IMR-90 (cell line): Measurements from ENCODE around the gene CACNA1G. TPM values are rescaled to one million over a fixed set of nuclear protein-coding genes. Genes with fewer than 3 reads are reported as not detected.
A peak's percentile ranks its signal among the peaks of the same experiment; 100 is the strongest.

ENCODE experiments used
- ATAC-seq: fragments of 200-7000 bp; cut with Tn5 transposase; 2 replicates; pipeline ENCODE4 v1.9.1; 2020; ENCODE audit warnings: low read depth, mild to moderate bottlenecking, moderate library complexity
- BruUV-seq: library from RNA; stranded (reverse); fragments of 400-500 nt; replicated peaks from 2 replicates; lab custom pipeline; 2021; lab: Mats Ljungman, UMichigan
- CTCF ChIA-PET: fragments of 300-600 bp; formaldehyde crosslinking; extraction: SDS; loops from one replicate; lab custom pipeline; 2021; ENCODE audit warnings: antibody characterized with exemption; lab: Yijun Ruan, JAX
- POLR2A ChIA-PET: fragments of 300-600 bp; sonication (Branson Sonifier 250); formaldehyde crosslinking; loops from one replicate; lab custom pipeline; 2022; ENCODE audit warnings: antibody characterized with exemption; ENCODE audit not compliant: unreplicated experiment; lab: Charles Lee
- DNase-seq: peaks from one replicate; pipeline ENCODE4 v3.0.0; 2013
- H2AFZ ChIP-seq: replicated peaks from 2 replicates; pipeline ENCODE3; 2013; ENCODE audit warnings: low read length, mild to moderate bottlenecking; ENCODE audit not compliant: poor library complexity
- H2AK5ac ChIP-seq: 2 replicates; pipeline ENCODE4 v1.6.1; 2013; ENCODE audit warnings: low read depth, low read length, inconsistent platforms
- H2AK9ac ChIP-seq: replicated peaks from 2 replicates; pipeline ENCODE3; 2013; ENCODE audit warnings: mild to moderate bottlenecking, low read depth, low read length, moderate library complexity; ENCODE audit not compliant: poor library complexity
- H2BK120ac ChIP-seq: 2 replicates; pipeline ENCODE4 v1.6.1; 2013; ENCODE audit warnings: low read depth, low read length, inconsistent platforms
- H2BK15ac ChIP-seq: 3 replicates; pipeline ENCODE4 v1.6.1; 2013; ENCODE audit warnings: low read depth, low read length, inconsistent platforms
- H2BK20ac ChIP-seq: 2 replicates; pipeline ENCODE4 v1.6.1; 2013; ENCODE audit warnings: low read depth, mild to moderate bottlenecking, inconsistent platforms, low read length, moderate library complexity
- H2BK5ac ChIP-seq: 2 replicates; pipeline ENCODE4 v1.6.1; 2013; ENCODE audit warnings: mild to moderate bottlenecking, low read depth, low read length, inconsistent platforms; ENCODE audit not compliant: poor library complexity, severe bottlenecking
- H3K14ac ChIP-seq: replicated peaks from 2 replicates; pipeline ENCODE4 v1.6.1; 2013; ENCODE audit warnings: low read depth, low read length, inconsistent platforms
- H3K18ac ChIP-seq: 2 replicates; pipeline ENCODE4 v1.6.1; 2013; ENCODE audit warnings: low read depth, low read length, control low read depth
- H3K23ac ChIP-seq: 2 replicates; pipeline ENCODE4 v1.6.1; 2013; ENCODE audit warnings: low read depth, low read length, inconsistent platforms
- H3K27ac ChIP-seq: 2 replicates; pipeline ENCODE4 v1.5.1; 2013; ENCODE audit warnings: mild to moderate bottlenecking, control low read depth, low read length; ENCODE audit not compliant: insufficient read depth
- H3K27me3 ChIP-seq: 2 replicates; pipeline ENCODE4 v1.6.1; 2013; ENCODE audit warnings: low read length; ENCODE audit not compliant: control insufficient read depth, insufficient read depth
- H3K36me3 ChIP-seq: 2 replicates; pipeline ENCODE4 v1.6.1; 2013; ENCODE audit warnings: low read length, mixed read lengths; ENCODE audit not compliant: control insufficient read depth, insufficient read depth
- H3K4ac ChIP-seq: 2 replicates; pipeline ENCODE4 v1.6.1; 2013; ENCODE audit warnings: low read depth, low read length, inconsistent platforms
- H3K4me1 ChIP-seq: 2 replicates; pipeline ENCODE4 v1.6.1; 2013; ENCODE audit warnings: low read length, mixed read lengths; ENCODE audit not compliant: control insufficient read depth, insufficient read depth
- H3K4me2 ChIP-seq: 2 replicates; pipeline ENCODE4 v1.6.1; 2013; ENCODE audit warnings: low read depth, mild to moderate bottlenecking, control low read depth, low read length, moderate library complexity
- H3K4me3 ChIP-seq: 2 replicates; pipeline ENCODE4 v1.5.1; 2013; ENCODE audit warnings: low read depth, mild to moderate bottlenecking, control low read depth, low read length, moderate library complexity; ENCODE audit not compliant: insufficient read depth
- H3K56ac ChIP-seq: 2 replicates; pipeline ENCODE4 v1.6.1; 2013; ENCODE audit warnings: low read length, inconsistent platforms; ENCODE audit not compliant: insufficient read depth; ENCODE audit errors: extremely low read depth
- H3K79me1 ChIP-seq, 2 experiments: 2 replicates each; pipeline ENCODE4 v1.6.1; 2013; ENCODE audit warnings: low read length in 2 of 2, inconsistent platforms in 1 of 2, low read depth in 1 of 2
- H3K9ac ChIP-seq: 2 replicates; pipeline ENCODE4 v1.6.1; 2013; ENCODE audit warnings: low read depth, low read length, control low read depth
- H3K9me1 ChIP-seq: 2 replicates; pipeline ENCODE4 v1.6.1; 2013; ENCODE audit warnings: low read length, inconsistent platforms; ENCODE audit not compliant: insufficient read depth
- H3K9me3 ChIP-seq: 2 replicates; pipeline ENCODE4 v1.6.1; 2013; ENCODE audit warnings: low read length; ENCODE audit not compliant: control insufficient read depth, insufficient read depth
- H4K20me1 ChIP-seq: 2 replicates; pipeline ENCODE4 v1.6.1; 2013; ENCODE audit warnings: low read length, inconsistent platforms; ENCODE audit not compliant: insufficient read depth
- H4K5ac ChIP-seq: 2 replicates; pipeline ENCODE4 v1.6.1; 2013; ENCODE audit warnings: mild to moderate bottlenecking, low read depth, low read length, control low read depth
- H4K8ac ChIP-seq, 2 experiments: 2 replicates each; pipeline ENCODE4 v1.6.1; 2013; ENCODE audit warnings: low read depth in 2 of 2, low read length in 2 of 2, control low read depth in 1 of 2, inconsistent platforms in 1 of 2
- H4K91ac ChIP-seq: 2 replicates; pipeline ENCODE4 v1.6.1; 2013; ENCODE audit warnings: low read depth, low read length, inconsistent platforms; ENCODE audit not compliant: insufficient read depth
- BHLHE40 ChIP-seq: fragments of 150-350 bp; IDR thresholded peaks from 2 replicates; pipeline ENCODE4 v1.6.1; 2016; ENCODE audit warnings: mild to moderate bottlenecking, low read depth, low read length
- CEBPB ChIP-seq: IDR thresholded peaks from 2 replicates; pipeline ENCODE4 v1.6.1; 2012; ENCODE audit warnings: low read depth, low read length, improper control_type of control experiment
- CHD1 ChIP-seq: IDR thresholded peaks from 2 replicates; pipeline ENCODE4 v1.6.1; 2012; ENCODE audit warnings: low read depth, low read length, improper control_type of control experiment
- ELK1 ChIP-seq: fragments of 150-350 bp; IDR thresholded peaks from 2 replicates; pipeline ENCODE4 v1.6.1; 2016; ENCODE audit warnings: low read depth, mild to moderate bottlenecking, low read length, moderate library complexity, borderline replicate concordance
- MAFK ChIP-seq: IDR thresholded peaks from 2 replicates; pipeline ENCODE4 v1.6.1; 2012; ENCODE audit warnings: low read depth, low read length, improper control_type of control experiment
- MAZ ChIP-seq: IDR thresholded peaks from 2 replicates; pipeline ENCODE4 v1.6.1; 2012; ENCODE audit warnings: low read depth, mild to moderate bottlenecking, low read length, improper control_type of control experiment, moderate library complexity, borderline replicate concordance
- MXI1 ChIP-seq: IDR thresholded peaks from 2 replicates; pipeline ENCODE4 v1.6.1; 2012; ENCODE audit warnings: low read depth, mild to moderate bottlenecking, low read length, moderate library complexity, borderline replicate concordance
- NFE2L2 ChIP-seq: fragments of 150-350 bp; IDR thresholded peaks from 2 replicates; pipeline ENCODE4 v1.6.1; 2016; ENCODE audit warnings: low read depth, mild to moderate bottlenecking, low read length
- POLR2A ChIP-seq: IDR thresholded peaks from 2 replicates; pipeline ENCODE4 v1.6.1; 2012; ENCODE audit warnings: mild to moderate bottlenecking, low read depth, low read length
- RAD21 ChIP-seq: IDR thresholded peaks from 2 replicates; pipeline ENCODE4 v1.6.1; 2012; ENCODE audit warnings: low read length, improper control_type of control experiment
- RCOR1 ChIP-seq: IDR thresholded peaks from 2 replicates; pipeline ENCODE4 v1.6.1; 2012; ENCODE audit warnings: mild to moderate bottlenecking, low read length, improper control_type of control experiment; ENCODE audit not compliant: insufficient replicate concordance
- RFX5 ChIP-seq: IDR thresholded peaks from 2 replicates; pipeline ENCODE4 v1.8.0; 2012; ENCODE audit warnings: low read depth, mild to moderate bottlenecking, low read length, moderate library complexity
- SMC3 ChIP-seq: fragments of 150-350 bp; IDR thresholded peaks from 2 replicates; pipeline ENCODE4 v1.6.1; 2016; ENCODE audit warnings: low read depth, mild to moderate bottlenecking, antibody characterized with exemption, low read length, moderate library complexity
- USF2 ChIP-seq: fragments of 150-350 bp; IDR thresholded peaks from 2 replicates; pipeline ENCODE4 v1.6.1; 2017; ENCODE audit warnings: mild to moderate bottlenecking, antibody characterized with exemption, low read length, low read depth
- WGBS, 2 experiments: methylation state at CpG; one replicate each; pipeline versions ENCODE4 v1.1.5 to v1.1.7; 2013; ENCODE audit warnings: missing lambda C conversion rate in 2 of 2; ENCODE audit not compliant: insufficient read length in 1 of 2; ENCODE audit errors: extremely low coverage in 2 of 2; 5-methylcytosine and 5-hydroxymethylcytosine counted together
- dilution Hi-C: fragments of 300-500 bp; cut with HindIII; formaldehyde crosslinking; loops from one replicate; pipeline ENCODE4 v1.14.3; 2018; ENCODE audit warnings: low sequenced_read_pairs; ENCODE audit not compliant: unreplicated experiment
- in situ Hi-C: fragments of 300-500 bp; cut with MboI; formaldehyde crosslinking; loops from 3 replicates; pipeline ENCODE4 v1.14.3; 2019; ENCODE audit warnings: low sequenced_read_pairs, inconsistent platforms, mixed read lengths
- intact Hi-C: fragments of 100-400 bp; cut with micrococcal nuclease; formaldehyde crosslinking; loops from 2 replicates; pipeline ENCODE4 v1.10.0; 2022
- polyA plus RNA-seq, 3 experiments: library from polyadenylated mRNA; depleted of rRNA; stranded (reverse); fragments of >200 nt; gene quantifications; 2 replicates each; pipeline ENCODE4 v1.2.3, GENCODE V29; 2012; ENCODE audit warnings: low replicate concordance in 1 of 3
- total RNA-seq: library from RNA; depleted of rRNA; stranded (reverse); fragments of >200 nt; gene quantifications from 2 replicates; pipeline ENCODE4 v1.2.3, GENCODE V29; 2012
- TF ChIP-seq, protein P1 (sequence below): conservative IDR thresholded peaks from 2 replicates; pipeline ENCODE4 v1.5.1; 2012; ENCODE audit warnings: mild to moderate bottlenecking, low read depth, low read length, improper control_type of control experiment

CACNA1G gene
- total and polyA plus RNA-seq, 2 of the 4 experiments (the other 2 are of a cell fraction) = under 0.01 to 0.03 TPM

GRCh38 chr17:50666316-50666715, 105.8 kb downstream of the CACNA1G start:
- Histone ChIP-seq H3K9ac (no peak overlapping the region), H3K14ac (no peak overlapping the region), H2BK120ac (no peak overlapping the region), H2AK5ac (peak overlapping the region; percentile 73), H3K9me1 (peaks cover 34% of the 10 kb centered on the region), H3K4me2 (no peak overlapping the region), H4K5ac (no peak overlapping the region), H3K27me3 (no peaks in the 10 kb centered on the region), H2AFZ (no peak overlapping the region), H2BK15ac (no peak overlapping the region), H3K56ac (no peak overlapping the region), H2AK9ac (no peak overlapping the region), H4K8ac (no peak overlapping the region), H3K36me3 (no peaks in the 10 kb centered on the region), H3K4me1 (peaks cover 25% of the 10 kb centered on the region), H4K20me1 (no peaks in the 10 kb centered on the region), H3K4me3 (no peak overlapping the region), H2BK5ac (no peak overlapping the region), H3K4ac (no peak overlapping the region), H4K91ac (no peak overlapping the region; the same call in 1 of the 2 replicates), H2BK20ac (no peak overlapping the region), H3K18ac (no peak overlapping the region), H3K9me3 (no peaks in the 10 kb centered on the region), H3K27ac (no peak overlapping the region), H3K23ac (no peak overlapping the region), H3K79me1 (peaks cover 0 to 15% of the 10 kb centered on the region in 2 experiments; a peak in 2 of 4 replicates)
- ATAC-seq (no peak), DNase-seq (no peak)
- dilution Hi-C loops = no loop called here
- no TSS peak for BruUV-seq
- WGBS, 2 experiments = no CpG with 5 or more reads among the region's 8 CpGs
- intact Hi-C loops = no loop called here
- POLR2A ChIA-PET = no interaction called here
- CTCF ChIA-PET = no interaction called here
- no peak for TF ChIP-seq MXI1
- no peak for TF ChIP-seq SMC3
- no peak for TF ChIP-seq USF2
- TF ChIP-seq, protein P1, sequence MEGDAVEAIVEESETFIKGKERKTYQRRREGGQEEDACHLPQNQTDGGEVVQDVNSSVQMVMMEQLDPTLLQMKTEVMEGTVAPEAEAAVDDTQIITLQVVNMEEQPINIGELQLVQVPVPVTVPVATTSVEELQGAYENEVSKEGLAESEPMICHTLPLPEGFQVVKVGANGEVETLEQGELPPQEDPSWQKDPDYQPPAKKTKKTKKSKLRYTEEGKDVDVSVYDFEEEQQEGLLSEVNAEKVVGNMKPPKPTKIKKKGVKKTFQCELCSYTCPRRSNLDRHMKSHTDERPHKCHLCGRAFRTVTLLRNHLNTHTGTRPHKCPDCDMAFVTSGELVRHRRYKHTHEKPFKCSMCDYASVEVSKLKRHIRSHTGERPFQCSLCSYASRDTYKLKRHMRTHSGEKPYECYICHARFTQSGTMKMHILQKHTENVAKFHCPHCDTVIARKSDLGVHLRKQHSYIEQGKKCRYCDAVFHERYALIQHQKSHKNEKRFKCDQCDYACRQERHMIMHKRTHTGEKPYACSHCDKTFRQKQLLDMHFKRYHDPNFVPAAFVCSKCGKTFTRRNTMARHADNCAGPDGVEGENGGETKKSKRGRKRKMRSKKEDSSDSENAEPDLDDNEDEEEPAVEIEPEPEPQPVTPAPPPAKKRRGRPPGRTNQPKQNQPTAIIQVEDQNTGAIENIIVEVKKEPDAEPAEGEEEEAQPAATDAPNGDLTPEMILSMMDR = no peak
- TF ChIP-seq MAFK = no peak
- TF ChIP-seq RCOR1 = no peak
- no peak for TF ChIP-seq RAD21
- TF ChIP-seq NFE2L2 = no peak
- no peak for TF ChIP-seq RFX5
- no peak for TF ChIP-seq POLR2A
- no peak for TF ChIP-seq BHLHE40
- no peak for TF ChIP-seq MAZ
- TF ChIP-seq CHD1 = no peak
- no peak for TF ChIP-seq ELK1
- no peak for TF ChIP-seq CEBPB
- in situ Hi-C loops = no loop called here
